ENCODE results near the gene DTHD1. TPM values are rescaled to one million over a fixed set of nuclear protein-coding genes. Genes with fewer than 3 reads are reported as not detected.

The DTHD1 gene
- total RNA-seq, 2 experiments from 2014 or later, result 0.11 to 0.16 TPM

- H3K27me3 Mint-ChIP-seq, result no peaks in the 10 kb centered on the region
- no peak overlapping the region for H3K27ac Mint-ChIP-seq
- Histone ChIP-seq H3K9me3 (ENCODE audit: control insufficient read depth in 1 of 2, insufficient read depth in 1 of 2, low read length in 2 of 2) (no peaks in the 10 kb centered on the region), H3K27ac (ENCODE audit: low read depth in 1 of 2, low read length in 2 of 2) (no peak overlapping the region), H3K27me3 (ENCODE audit: control insufficient read depth in 1 of 2, insufficient read depth in 2 of 2, low read length in 2 of 2) (no peaks in the 10 kb centered on the region), H3K36me3 (ENCODE audit: insufficient read depth, low read length) (no peaks in the 10 kb centered on the region), H3K4me1 (ENCODE audit: insufficient read depth, low read length) (no peaks in the 10 kb centered on the region), H3K4me3 (ENCODE audit: low read length) (no peak overlapping the region)
- POLR2A ChIA-PET, result interaction anchor here (1.8 kb wide), 1 partner anchor 50 kb away, joined by 8 read pairs; no protein-coding TSS in a partner anchor
- no peaks in the 10 kb centered on the region for H3K9me3 Mint-ChIP-seq
- H3K4me1 Mint-ChIP-seq (ENCODE audit: low read depth), result no peaks in the 10 kb centered on the region
- no peaks in the 10 kb centered on the region for H3K36me3 Mint-ChIP-seq (ENCODE audit: low read depth)
- ATAC-seq (ENCODE audit: poor library complexity) (no peak), DNase-seq (no peak)
- H3K4me3 Mint-ChIP-seq, result no peak overlapping the region
- CTCF ChIA-PET, result interaction anchor here (7.7 kb wide), 1 partner anchor 49 kb away, joined by 57 read pairs; no protein-coding TSS in a partner anchor
- intact Hi-C loops (cut with DNase I, micrococcal nuclease), result loop anchor here (5.0 kb wide), 2 partner anchors 1037 to 1042 kb away; no protein-coding TSS in a partner anchor
- no peak for TF ChIP-seq CTCF (IDR thresholded peaks at IDR 0.05)
Measured at GRCh38 chr4:36349938-36350549, 68.6 kb downstream of the DTHD1 start.

GRCh38 chr4:36351082-36351666, 69.8 kb downstream of the DTHD1 start:
- TF ChIP-seq CTCF (IDR thresholded peaks at IDR 0.05), result peak; percentile 91
- Mint-ChIP-seq H3K27me3 (no peaks in the 10 kb centered on the region), H3K4me1 (ENCODE audit: low read depth) (no peaks in the 10 kb centered on the region), H3K36me3 (ENCODE audit: low read depth) (no peaks in the 10 kb centered on the region), H3K27ac (no peak overlapping the region), H3K4me3 (no peak overlapping the region), H3K9me3 (no peaks in the 10 kb centered on the region)
- no peak overlapping the region for H3K27ac ChIP-seq (ENCODE audit: low read depth in 1 of 2, low read length in 2 of 2)
- POLR2A ChIA-PET, result interaction anchor here (1.2 kb wide), 1 partner anchor 48 kb away, joined by 3 read pairs; no protein-coding TSS in a partner anchor
- CTCF ChIA-PET, result interaction anchor here (7.7 kb wide), 1 partner anchor 48 kb away, joined by 57 read pairs; no protein-coding TSS in a partner anchor
- intact Hi-C loops (cut with DNase I, micrococcal nuclease), result loop anchor here (1.0 to 5.0 kb wide), 2 partner anchors 48 to 1036 kb away; no protein-coding TSS in a partner anchor
- H3K4me3 ChIP-seq (ENCODE audit: low read length), result no peak overlapping the region
- H3K4me1 ChIP-seq (ENCODE audit: insufficient read depth, low read length), result no peaks in the 10 kb centered on the region
- peak; percentile 61 to 86 (median 72) for DNase-seq
- H3K9me3 ChIP-seq (ENCODE audit: control insufficient read depth in 1 of 2, insufficient read depth in 1 of 2, low read length in 2 of 2), result no peaks in the 10 kb centered on the region
- peak; percentile 94 for ATAC-seq (ENCODE audit: poor library complexity)
- H3K36me3 ChIP-seq (ENCODE audit: insufficient read depth, low read length), result no peaks in the 10 kb centered on the region
- H3K27me3 ChIP-seq (ENCODE audit: control insufficient read depth in 1 of 2, insufficient read depth in 2 of 2, low read length in 2 of 2), result no peaks in the 10 kb centered on the region

- H3K4me3 Mint-ChIP-seq, result no peak overlapping the region
- Histone ChIP-seq H3K27me3 (ENCODE audit: control insufficient read depth in 1 of 2, insufficient read depth in 2 of 2, low read length in 2 of 2) (no peaks in the 10 kb centered on the region), H3K36me3 (ENCODE audit: insufficient read depth, low read length) (no peaks in the 10 kb centered on the region), H3K9me3 (ENCODE audit: control insufficient read depth in 1 of 2, insufficient read depth in 1 of 2, low read length in 2 of 2) (no peaks in the 10 kb centered on the region), H3K4me1 (ENCODE audit: insufficient read depth, low read length) (no peaks in the 10 kb centered on the region), H3K27ac (ENCODE audit: low read depth in 1 of 2, low read length in 2 of 2) (no peak overlapping the region), H3K4me3 (ENCODE audit: low read length) (no peak overlapping the region)
- ChIA-PET CTCF (interaction anchor here (7.7 kb wide), 1 partner anchor 45 kb away, joined by 57 read pairs; no protein-coding TSS in a partner anchor), POLR2A (interaction anchor here (1.4 kb wide), 1 partner anchor 31 kb away, joined by 3 read pairs; no protein-coding TSS in a partner anchor)
- H3K27me3 Mint-ChIP-seq, result no peaks in the 10 kb centered on the region
- DNase-seq (no peak), ATAC-seq (ENCODE audit: poor library complexity) (no peak)
- intact Hi-C loops (cut with DNase I, micrococcal nuclease), result loop anchor here in 1 of 2 experiments (5.0 kb wide), 1 partner anchor 1033 kb away; no protein-coding TSS in a partner anchor
- TF ChIP-seq CTCF (IDR thresholded peaks at IDR 0.05), result no peak
- H3K9me3 Mint-ChIP-seq, result no peaks in the 10 kb centered on the region
- no peak overlapping the region for H3K27ac Mint-ChIP-seq
- H3K36me3 Mint-ChIP-seq (ENCODE audit: low read depth), result no peaks in the 10 kb centered on the region
- H3K4me1 Mint-ChIP-seq (ENCODE audit: low read depth), result no peaks in the 10 kb centered on the region
Measured at GRCh38 chr4:36353998-36354397, 72.6 kb downstream of the DTHD1 start.
